Hepatocyte (in vitro differentiated cells): ENCODE measurements around the gene EID3. TPM values are rescaled to one million over a fixed set of nuclear protein-coding genes. Genes with fewer than 3 reads are reported as not detected.

Experiments
- DNase-seq: peaks from one replicate; pipeline ENCODE4 v3.0.0-alpha.2; 2016; ENCODE audit warnings: low spot score
- H2AFZ ChIP-seq: fragments of 200-600 bp; sonication (generic); 2 replicates; pipeline ENCODE4 v1.6.0; 2016; ENCODE audit warnings: antibody characterized with exemption, mild to moderate bottlenecking
- H3K27ac ChIP-seq: fragments of 200-600 bp; sonication (generic); 2 replicates; pipeline ENCODE4 v1.5.1; 2016; ENCODE audit warnings: mild to moderate bottlenecking
- H3K27me3 ChIP-seq: fragments of 200-600 bp; sonication (generic); 2 replicates; pipeline ENCODE4 v1.6.1; 2016
- H3K36me3 ChIP-seq: fragments of 200-600 bp; sonication (generic); replicated peaks from 2 replicates; pipeline ENCODE4 v1.5.1; 2016; ENCODE audit warnings: low read depth; ENCODE audit not compliant: insufficient read depth
- H3K4me1 ChIP-seq: fragments of 200-600 bp; sonication (generic); 2 replicates; pipeline ENCODE4 v1.5.1; 2016; ENCODE audit warnings: mild to moderate bottlenecking, moderate library complexity; ENCODE audit not compliant: insufficient read depth
- H3K4me2 ChIP-seq: fragments of 200-600 bp; sonication (generic); 2 replicates; pipeline ENCODE4 v1.6.0; 2016
- H3K4me3 ChIP-seq: fragments of 200-600 bp; sonication (generic); 2 replicates; pipeline ENCODE4 v1.5.1; 2016; ENCODE audit warnings: mild to moderate bottlenecking
- H3K79me2 ChIP-seq: fragments of 200-600 bp; sonication (generic); 2 replicates; pipeline ENCODE4 v1.6.0; 2017; ENCODE audit warnings: mild to moderate bottlenecking
- H3K9me2 ChIP-seq: fragments of 200-600 bp; sonication (generic); replicated peaks from 2 replicates; pipeline ENCODE4 v1.6.0; 2017; ENCODE audit warnings: mild to moderate bottlenecking; ENCODE audit not compliant: insufficient read depth
- H3K9me3 ChIP-seq: fragments of 200-600 bp; sonication (generic); 2 replicates; pipeline ENCODE4 v1.5.1; 2016; ENCODE audit warnings: low read depth, mild to moderate bottlenecking
- H4K20me1 ChIP-seq: fragments of 200-600 bp; sonication (generic); 2 replicates; pipeline ENCODE4 v1.6.0; 2016; ENCODE audit warnings: mild to moderate bottlenecking; ENCODE audit not compliant: insufficient read depth, poor library complexity, severe bottlenecking
- EZH2 ChIP-seq: fragments of 200-600 bp; sonication (generic); IDR thresholded peaks from 2 replicates; pipeline ENCODE4 v1.6.1; 2016; ENCODE audit warnings: antibody characterized with exemption, mild to moderate bottlenecking, borderline replicate concordance
- EZH2phosphoT487 ChIP-seq: fragments of 200-600 bp; sonication (generic); IDR thresholded peaks from one replicate; pipeline ENCODE4 v1.6.1; 2018; ENCODE audit warnings: antibody characterized with exemption, mild to moderate bottlenecking, low read depth, moderate library complexity; ENCODE audit not compliant: unreplicated experiment, severe bottlenecking
- WGBS: methylation state at CpG from one replicate; pipeline ENCODE4 v1.1.6; 2016; ENCODE audit warnings: low lambda C conversion rate; ENCODE audit errors: missing lambda C conversion rate; 5-methylcytosine and 5-hydroxymethylcytosine counted together
- polyA plus RNA-seq: library from polyadenylated mRNA; unstranded; fragments of >200 nt; fragmentation: Nextera tagmentation; extraction: Ambion mirVana; gene quantifications from 2 replicates; pipeline ENCODE4 v1.2.1, GENCODE V29; 2016
- total RNA-seq: library from RNA; depleted of rRNA; stranded (reverse); fragments of >200 nt; gene quantifications from 2 replicates; pipeline ENCODE4 v1.2.3, GENCODE V29; 2014
- TF ChIP-seq, protein P1 (sequence below): fragments of 200-600 bp; sonication (generic); IDR thresholded peaks from 2 replicates; pipeline ENCODE4 v1.5.1; 2016; ENCODE audit warnings: antibody characterized with exemption, mild to moderate bottlenecking; ENCODE audit not compliant: poor library complexity

EID3 gene
- total and polyA plus RNA-seq, 2 experiments from 2014 or later: 1.7 to 10.1 TPM

DNA sequence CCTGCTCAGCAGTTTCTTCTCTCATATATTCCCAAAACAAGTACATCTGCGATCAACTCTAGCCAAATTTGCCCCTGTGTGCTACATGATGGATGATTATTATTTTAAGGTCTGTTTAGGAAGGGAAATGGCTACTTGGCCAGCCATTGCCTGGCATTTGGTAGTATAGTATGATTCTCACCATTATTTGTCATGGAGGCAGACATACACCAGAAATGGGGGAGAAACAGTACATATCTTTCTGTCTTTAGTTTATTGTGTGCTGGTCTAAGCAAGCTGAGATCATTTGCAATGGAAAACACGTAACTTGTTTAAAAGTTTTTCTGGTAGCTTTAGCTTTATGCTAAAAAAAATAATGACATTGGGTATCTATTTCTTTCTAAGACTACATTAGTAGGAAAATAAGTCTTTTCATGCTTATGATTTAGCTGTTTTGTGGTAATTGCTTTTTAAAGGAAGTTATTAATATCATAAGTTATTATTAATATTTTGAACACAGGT lies 45.5 kb downstream of the EID3 start:
- no peaks in the 10 kb centered on the region for H3K9me3 ChIP-seq
- H3K4me1 ChIP-seq: no peaks in the 10 kb centered on the region
- H3K36me3 ChIP-seq: no peaks in the 10 kb centered on the region
- no peaks in the 10 kb centered on the region for H3K27me3 ChIP-seq
- H3K4me2 ChIP-seq: no peak overlapping the region
- 98% methylated on average over 2 of the region's 2 CpGs for WGBS
- no peak for DNase-seq
- TF ChIP-seq EZH2phosphoT487 (no peak), EZH2 (no peak)
- TF ChIP-seq, protein P1, sequence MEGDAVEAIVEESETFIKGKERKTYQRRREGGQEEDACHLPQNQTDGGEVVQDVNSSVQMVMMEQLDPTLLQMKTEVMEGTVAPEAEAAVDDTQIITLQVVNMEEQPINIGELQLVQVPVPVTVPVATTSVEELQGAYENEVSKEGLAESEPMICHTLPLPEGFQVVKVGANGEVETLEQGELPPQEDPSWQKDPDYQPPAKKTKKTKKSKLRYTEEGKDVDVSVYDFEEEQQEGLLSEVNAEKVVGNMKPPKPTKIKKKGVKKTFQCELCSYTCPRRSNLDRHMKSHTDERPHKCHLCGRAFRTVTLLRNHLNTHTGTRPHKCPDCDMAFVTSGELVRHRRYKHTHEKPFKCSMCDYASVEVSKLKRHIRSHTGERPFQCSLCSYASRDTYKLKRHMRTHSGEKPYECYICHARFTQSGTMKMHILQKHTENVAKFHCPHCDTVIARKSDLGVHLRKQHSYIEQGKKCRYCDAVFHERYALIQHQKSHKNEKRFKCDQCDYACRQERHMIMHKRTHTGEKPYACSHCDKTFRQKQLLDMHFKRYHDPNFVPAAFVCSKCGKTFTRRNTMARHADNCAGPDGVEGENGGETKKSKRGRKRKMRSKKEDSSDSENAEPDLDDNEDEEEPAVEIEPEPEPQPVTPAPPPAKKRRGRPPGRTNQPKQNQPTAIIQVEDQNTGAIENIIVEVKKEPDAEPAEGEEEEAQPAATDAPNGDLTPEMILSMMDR: no peak
- no peak overlapping the region for H3K4me3 ChIP-seq
- H3K27ac ChIP-seq: no peak overlapping the region
- H4K20me1 ChIP-seq: no peaks in the 10 kb centered on the region
- H2AFZ ChIP-seq: no peak overlapping the region
- H3K9me2 ChIP-seq: no peaks in the 10 kb centered on the region
- H3K79me2 ChIP-seq: no peaks in the 10 kb centered on the region

DNA sequence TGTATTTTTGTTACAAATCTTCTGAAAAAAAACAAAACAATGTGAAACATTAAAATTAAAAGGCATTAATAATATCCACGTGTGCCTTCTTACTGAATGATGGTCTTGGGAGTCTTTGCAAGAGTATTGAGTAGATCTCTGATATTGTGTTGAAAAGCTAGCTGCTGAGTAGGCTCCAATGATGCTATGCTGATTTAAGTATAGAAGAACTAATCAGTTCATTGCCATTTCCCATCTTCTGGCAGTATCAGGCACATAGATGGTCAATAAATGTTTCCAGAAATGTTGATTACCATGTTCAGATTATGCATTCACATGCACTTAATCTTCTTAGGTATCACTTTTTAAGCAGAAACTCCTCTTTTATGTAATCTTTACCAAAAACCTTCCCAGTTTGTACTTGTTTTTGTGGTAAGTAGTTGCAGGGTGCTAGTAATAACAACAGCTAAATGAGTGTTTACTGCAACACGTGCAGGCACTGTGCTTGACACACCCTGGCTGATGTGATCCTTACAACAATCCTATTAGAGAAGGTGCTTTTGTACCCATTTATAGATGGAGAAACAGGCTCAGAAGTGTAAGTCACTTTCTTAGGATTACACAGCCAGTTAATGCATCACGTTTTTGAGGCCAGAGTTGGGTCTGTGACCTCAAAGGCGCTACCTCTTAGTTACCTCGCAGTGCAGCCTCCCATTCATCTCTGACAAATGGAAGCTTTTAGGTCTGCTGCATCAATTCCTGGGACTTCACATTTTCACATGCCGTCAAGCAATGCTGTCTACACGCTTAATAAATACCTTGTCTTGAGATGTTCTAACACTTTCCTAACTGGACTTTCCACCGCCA lies 46.9 kb downstream of the EID3 start:
- Histone ChIP-seq H3K4me1 (no peaks in the 10 kb centered on the region), H4K20me1 (no peaks in the 10 kb centered on the region), H3K9me3 (no peaks in the 10 kb centered on the region), H3K79me2 (no peaks in the 10 kb centered on the region), H3K9me2 (no peaks in the 10 kb centered on the region), H3K4me2 (no peak overlapping the region), H3K4me3 (no peak overlapping the region), H3K27ac (no peak overlapping the region), H3K27me3 (no peaks in the 10 kb centered on the region), H3K36me3 (no peaks in the 10 kb centered on the region), H2AFZ (no peak overlapping the region)
- TF ChIP-seq, protein P1: no peak
- TF ChIP-seq EZH2phosphoT487 (no peak), EZH2 (no peak)
- 95% methylated on average over 8 of the region's 8 CpGs for WGBS
- no peak for DNase-seq

DNA sequence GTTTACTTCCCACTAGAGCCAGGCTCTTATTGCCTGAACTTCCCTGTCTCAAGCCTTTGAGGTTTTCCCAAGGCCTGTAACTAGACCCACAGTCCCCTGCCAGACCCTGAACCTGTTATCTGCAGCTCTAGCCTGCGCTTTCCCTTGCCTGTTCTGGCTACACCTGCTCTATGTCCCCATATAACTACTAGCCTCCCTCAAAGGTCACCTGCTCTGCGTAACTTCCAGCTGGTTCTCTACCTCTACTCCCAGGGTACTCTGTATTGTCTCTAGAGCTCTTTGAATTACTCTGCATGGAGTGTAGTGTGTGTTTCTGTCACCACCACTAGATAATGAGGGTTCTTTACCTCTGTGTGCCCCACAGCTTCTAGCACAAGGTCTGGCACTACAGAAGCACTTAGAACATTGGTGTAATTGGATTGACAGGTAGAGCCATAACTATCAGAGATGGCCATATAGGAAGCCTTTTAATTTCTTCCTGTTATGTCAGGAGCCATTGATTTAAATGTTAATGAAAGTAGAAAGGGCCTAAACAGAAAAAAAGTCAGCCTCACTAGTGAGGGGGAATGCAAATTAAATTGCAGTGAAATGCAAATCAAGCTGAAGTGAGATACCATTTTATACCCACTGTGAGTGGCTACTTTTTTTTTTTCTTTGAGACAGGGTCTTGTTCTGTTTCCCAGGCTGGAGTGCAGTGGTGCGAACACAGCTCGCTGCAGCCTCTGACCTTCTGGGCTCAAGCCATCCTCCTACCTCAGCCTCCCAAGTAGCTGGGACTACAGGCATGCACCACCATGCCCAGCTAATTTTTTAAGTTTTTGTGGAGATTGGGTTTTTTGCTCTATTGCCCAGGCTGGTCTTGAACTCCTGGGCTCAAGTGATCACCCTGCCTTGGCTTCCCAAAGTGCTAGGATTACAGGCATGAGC lies 47.8 kb downstream of the EID3 start:
- TF ChIP-seq, protein P1: no peak
- TF ChIP-seq EZH2: no peak
- TF ChIP-seq EZH2phosphoT487: no peak
- Histone ChIP-seq H3K27ac (no peak overlapping the region), H3K4me2 (no peak overlapping the region), H3K27me3 (no peaks in the 10 kb centered on the region), H3K36me3 (no peaks in the 10 kb centered on the region), H3K9me3 (no peaks in the 10 kb centered on the region), H3K4me3 (no peak overlapping the region), H2AFZ (no peak overlapping the region), H3K79me2 (no peaks in the 10 kb centered on the region), H3K4me1 (no peaks in the 10 kb centered on the region), H3K9me2 (no peaks in the 10 kb centered on the region), H4K20me1 (no peaks in the 10 kb centered on the region)
- whole genome bisulfite sequencing: 99% methylated on average over 4 of the region's 4 CpGs
- DNase-seq: no peak
